HepG2 (cell line): ENCODE data around the gene KIF26B.

Experiments
- CBX1 ChIP-seq: IDR thresholded peaks from one replicate; pipeline ENCODE4 v1.6.1; 2016; ENCODE audit warnings: antibody characterized with exemption, low read depth
- RERE ChIP-seq: IDR thresholded peaks from 2 replicates; pipeline ENCODE4 v1.6.1; 2016; ENCODE audit warnings: low read depth, missing genetic modification reagents, missing compliant biosample characterization
- RORA ChIP-seq: sonication (generic); formaldehyde crosslinking; IDR thresholded peaks from 2 replicates; pipeline ENCODE4 v1.5.0; 2020; ENCODE audit warnings: mild to moderate bottlenecking, missing genetic modification reagents, moderate library complexity
- ZNF121 ChIP-seq: sonication (generic); formaldehyde crosslinking; IDR thresholded peaks from 2 replicates; pipeline ENCODE4 v1.5.0; 2020; ENCODE audit warnings: mild to moderate bottlenecking, missing genetic modification reagents

GRCh38 chr1:245444147-245444828 is 289.5 kb downstream of the KIF26B start:
- TF ChIP-seq ZNF121 (no peak), CBX1 (no peak), RORA (CRISPR knock-in tag) (no peak), RERE (CRISPR knock-in tag) (no peak)
